Panc1 (cell line): ENCODE results near the gene DUT. TPM values are rescaled to one million over a fixed set of nuclear protein-coding genes. Genes with fewer than 3 reads are reported as not detected.

Source experiments
- ATAC-seq: fragments of 200-7000 bp; cut with Tn5 transposase; 2 replicates; pipeline ENCODE4 v1.9.1; 2020; ENCODE audit warnings: mild to moderate bottlenecking, moderate library complexity
- BruUV-seq: library from RNA; stranded (reverse); fragments of 400-500 nt; replicated peaks from 2 replicates; lab custom pipeline; 2021; lab: Mats Ljungman, UMichigan
- CTCF ChIA-PET: fragments of 300-600 bp; sonication (Branson Sonifier 250); formaldehyde crosslinking; loops from one replicate; lab custom pipeline; 2022; ENCODE audit warnings: antibody characterized with exemption; lab: Charles Lee
- POLR2A ChIA-PET: fragments of 300-600 bp; sonication (Branson Sonifier 250); formaldehyde crosslinking; loops from one replicate; lab custom pipeline; 2022; ENCODE audit warnings: antibody characterized with exemption; lab: Charles Lee
- DNase-seq: peaks from one replicate; pipeline ENCODE4 v3.0.0-alpha.2; 2010; ENCODE audit warnings: low read depth, low spot score
- H3K27ac ChIP-seq: 2 replicates; pipeline ENCODE4 v1.5.1; 2011; ENCODE audit warnings: mild to moderate bottlenecking, low read length, inconsistent platforms
- H3K27me3 ChIP-seq: fragments of 200-500 bp; sonication (Bioruptor generic); 2 replicates; pipeline ENCODE4 v1.6.0; 2014; ENCODE audit warnings: low read length, inconsistent platforms; ENCODE audit not compliant: control insufficient read depth, insufficient read depth
- H3K36me3 ChIP-seq: fragments of 200-500 bp; sonication (Bioruptor generic); 2 replicates; pipeline ENCODE4 v1.5.1; 2014; ENCODE audit warnings: inconsistent platforms, mild to moderate bottlenecking, low read length, moderate library complexity; ENCODE audit not compliant: control insufficient read depth, insufficient read depth
- H3K4me1 ChIP-seq: 2 replicates; pipeline ENCODE4 v1.5.1; 2011; ENCODE audit warnings: inconsistent platforms, mild to moderate bottlenecking, low read length, moderate library complexity; ENCODE audit not compliant: control insufficient read depth, insufficient read depth
- H3K4me3 ChIP-seq, 2 experiments: 2 replicates each; pipeline ENCODE4 v1.5.1; 2011 to 2012; ENCODE audit warnings: low read depth in 2 of 2, low read length in 2 of 2, mild to moderate bottlenecking in 2 of 2, inconsistent platforms in 1 of 2, moderate library complexity in 1 of 2
- H3K9me3 ChIP-seq: fragments of 200-500 bp; sonication (Bioruptor generic); 2 replicates; pipeline ENCODE4 v1.5.1; 2014; ENCODE audit warnings: low read depth, mild to moderate bottlenecking, inconsistent platforms, low read length, moderate library complexity; ENCODE audit not compliant: control insufficient read depth, insufficient read depth
- CTCF ChIP-seq: fragments of 450-650 bp; IDR thresholded peaks from 2 replicates; pipeline ENCODE4 v1.5.1; 2017; ENCODE audit warnings: mild to moderate bottlenecking
- POLR2AphosphoS5 ChIP-seq: IDR thresholded peaks from 2 replicates; pipeline ENCODE4 v1.6.1; 2012; ENCODE audit warnings: mild to moderate bottlenecking, low read depth, low read length, moderate library complexity
- REST ChIP-seq, 2 experiments: IDR thresholded peaks; 2 replicates each; pipeline ENCODE4 v1.6.1; 2011 to 2012; ENCODE audit warnings: low read depth in 2 of 2, control low read depth in 1 of 2, low read length in 1 of 2, mild to moderate bottlenecking in 1 of 2, moderate library complexity in 1 of 2; ENCODE audit not compliant: insufficient read depth in 1 of 2
- SIN3A ChIP-seq: IDR thresholded peaks from 2 replicates; pipeline ENCODE4 v1.6.1; 2012; ENCODE audit warnings: low read depth, mild to moderate bottlenecking, low read length, moderate library complexity, borderline replicate concordance; ENCODE audit not compliant: insufficient read depth
- TCF7L2 ChIP-seq: IDR thresholded peaks from 2 replicates; pipeline ENCODE4 v1.6.1; 2011; ENCODE audit warnings: mild to moderate bottlenecking, low read depth, low read length, inconsistent platforms
- in situ Hi-C: cut with HindIII; loops from 2 replicates; pipeline ENCODE4 v1.10.0; 2016; ENCODE audit warnings: low sequenced_read_pairs, low pct_unique_long_range_greater_than_20kb
- intact Hi-C: fragments of 100-400 bp; cut with micrococcal nuclease; formaldehyde crosslinking; loops from one replicate; pipeline ENCODE4 v1.10.0; 2022; ENCODE audit not compliant: unreplicated experiment
- total RNA-seq: library from RNA; stranded (reverse); gene quantifications from one replicate; pipeline ENCODE4 v1.2.1, GENCODE V29; 2021; ENCODE audit not compliant: unreplicated experiment

Gene DUT
- total RNA-seq, 1 experiment from 2014 or later = 220 TPM

- ATAC-seq (no peak), DNase-seq (no peak)
- POLR2A ChIA-PET = no interaction called here
- TF ChIP-seq CTCF (no peak), TCF7L2 (no peak), REST (IDR thresholded peaks at IDR 0.05; ENCODE audit: insufficient read depth in 1 of 2, low read depth in 2 of 2, low read length in 1 of 2) (no peak), POLR2AphosphoS5 (no peak), SIN3A (no peak)
- H3K27me3 ChIP-seq = no peaks in the 10 kb centered on the region; the same call in 1 of the 2 replicates
- no peak overlapping the region for H3K27ac ChIP-seq
- H3K9me3 ChIP-seq = no peaks in the 10 kb centered on the region
- intact Hi-C loops = no loop called here
- H3K36me3 ChIP-seq = no peaks in the 10 kb centered on the region
- no peaks in the 10 kb centered on the region for H3K4me1 ChIP-seq
- CTCF ChIA-PET = no interaction called here
- no peak overlapping the region for H3K4me3 ChIP-seq
- BruUV-seq = no TSS peak
- in situ Hi-C loops = no loop called here
These were observed 51.8 kb downstream of the DUT start for GRCh38 chr15:48383031-48383430.

GRCh38 chr15:48384616-48385015, 53.4 kb downstream of the DUT start:
- CTCF ChIA-PET = no interaction called here
- ATAC-seq (no peak), DNase-seq (no peak)
- H3K36me3 ChIP-seq = no peaks in the 10 kb centered on the region
- POLR2A ChIA-PET = interaction anchor here (0.6 kb wide), 1 partner anchor 37 kb away, joined by 5 read pairs; no protein-coding TSS in a partner anchor
- intact Hi-C loops = no loop called here
- H3K27ac ChIP-seq = no peak overlapping the region
- H3K9me3 ChIP-seq = no peaks in the 10 kb centered on the region
- H3K4me3 ChIP-seq = no peak overlapping the region
- in situ Hi-C loops = no loop called here
- H3K4me1 ChIP-seq = no peaks in the 10 kb centered on the region
- TF ChIP-seq TCF7L2 = no peak
- TF ChIP-seq CTCF = no peak
- TF ChIP-seq POLR2AphosphoS5 = no peak
- no peak for TF ChIP-seq REST (IDR thresholded peaks at IDR 0.05; ENCODE audit: insufficient read depth in 1 of 2, low read depth in 2 of 2, low read length in 1 of 2)
- TF ChIP-seq SIN3A = no peak
- BruUV-seq = no TSS peak
- no peaks in the 10 kb centered on the region; the same call in 1 of the 2 replicates for H3K27me3 ChIP-seq
